ENCODE results near the gene DDR2. TPM values are rescaled to one million over a fixed set of nuclear protein-coding genes. Genes with fewer than 3 reads are reported as not detected.

Gene DDR2
- total RNA-seq, 1 experiment from 2014 or later = 0.77 TPM

DNA sequence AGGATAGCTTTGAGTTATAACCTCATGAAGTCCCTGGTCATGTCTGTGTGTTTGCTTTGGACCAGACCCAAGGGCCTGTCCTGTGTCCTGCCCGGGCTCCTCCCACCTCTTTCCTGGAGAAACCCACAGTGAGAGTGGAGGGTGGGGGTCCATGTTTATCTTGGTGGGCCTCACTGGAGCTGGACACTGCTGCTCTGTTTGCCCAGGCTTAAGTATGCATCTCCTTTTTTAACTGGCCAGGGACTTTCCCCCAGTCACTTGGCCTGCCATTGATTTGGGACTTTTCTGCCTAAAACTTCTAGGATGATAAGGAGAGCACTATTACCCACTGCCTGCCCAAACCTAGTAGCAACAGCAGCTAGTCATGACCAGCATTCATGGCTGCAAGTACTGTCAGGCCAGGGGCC, 49.8 kb downstream of the DDR2 start:
- Histone ChIP-seq H3K9ac (ENCODE audit: low read length) (no peak overlapping the region), H3K4me2 (ENCODE audit: low read length) (no peak overlapping the region), H3K9me2 (replicated peaks; ENCODE audit: low read length) (no peaks in the 10 kb centered on the region), H2AFZ (ENCODE audit: low read length) (no peak overlapping the region), H3F3A (ENCODE audit: low read length, unreplicated experiment) (no peaks in the 10 kb centered on the region), H4K20me1 (ENCODE audit: low read length) (no peaks in the 10 kb centered on the region), H3K27ac (ENCODE audit: low read length) (no peak overlapping the region), H3K27me3 (ENCODE audit: low read length) (no peaks in the 10 kb centered on the region), H3K36me3 (ENCODE audit: low read depth, low read length) (peaks cover 4% of the 10 kb centered on the region; the same call in 1 of the 2 replicates), H3K4me3 (ENCODE audit: low read length) (no peak overlapping the region), H3K4me1 (ENCODE audit: insufficient read depth, low read length) (peaks cover 14% of the 10 kb centered on the region), H3K79me2 (ENCODE audit: low read length) (no peaks in the 10 kb centered on the region), H3K9me3 (ENCODE audit: low read length) (peaks cover 3% of the 10 kb centered on the region; the same call in 1 of the 2 replicates)
- ATAC-seq = no peak
- CTCF ChIA-PET = no interaction called here
- BruUV-seq (replicated peaks) = no TSS peak
- TF ChIP-seq EZH2phosphoT487 (IDR thresholded peaks at IDR 0.05; ENCODE audit: borderline replicate concordance, low read length) = no peak
- TF ChIP-seq, protein P1, sequence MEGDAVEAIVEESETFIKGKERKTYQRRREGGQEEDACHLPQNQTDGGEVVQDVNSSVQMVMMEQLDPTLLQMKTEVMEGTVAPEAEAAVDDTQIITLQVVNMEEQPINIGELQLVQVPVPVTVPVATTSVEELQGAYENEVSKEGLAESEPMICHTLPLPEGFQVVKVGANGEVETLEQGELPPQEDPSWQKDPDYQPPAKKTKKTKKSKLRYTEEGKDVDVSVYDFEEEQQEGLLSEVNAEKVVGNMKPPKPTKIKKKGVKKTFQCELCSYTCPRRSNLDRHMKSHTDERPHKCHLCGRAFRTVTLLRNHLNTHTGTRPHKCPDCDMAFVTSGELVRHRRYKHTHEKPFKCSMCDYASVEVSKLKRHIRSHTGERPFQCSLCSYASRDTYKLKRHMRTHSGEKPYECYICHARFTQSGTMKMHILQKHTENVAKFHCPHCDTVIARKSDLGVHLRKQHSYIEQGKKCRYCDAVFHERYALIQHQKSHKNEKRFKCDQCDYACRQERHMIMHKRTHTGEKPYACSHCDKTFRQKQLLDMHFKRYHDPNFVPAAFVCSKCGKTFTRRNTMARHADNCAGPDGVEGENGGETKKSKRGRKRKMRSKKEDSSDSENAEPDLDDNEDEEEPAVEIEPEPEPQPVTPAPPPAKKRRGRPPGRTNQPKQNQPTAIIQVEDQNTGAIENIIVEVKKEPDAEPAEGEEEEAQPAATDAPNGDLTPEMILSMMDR (conservative IDR thresholded peaks at IDR 0.05; ENCODE audit: low read depth, low read length) = no peak
- TF ChIP-seq EZH2 (IDR thresholded peaks at IDR 0.05; ENCODE audit: low read length, unreplicated experiment) = no peak
- POLR2A ChIA-PET (ENCODE audit: unreplicated experiment) = no interaction called here
- DNase-seq = no peak
- intact Hi-C loops (cut with micrococcal nuclease) = no loop called here

DNA sequence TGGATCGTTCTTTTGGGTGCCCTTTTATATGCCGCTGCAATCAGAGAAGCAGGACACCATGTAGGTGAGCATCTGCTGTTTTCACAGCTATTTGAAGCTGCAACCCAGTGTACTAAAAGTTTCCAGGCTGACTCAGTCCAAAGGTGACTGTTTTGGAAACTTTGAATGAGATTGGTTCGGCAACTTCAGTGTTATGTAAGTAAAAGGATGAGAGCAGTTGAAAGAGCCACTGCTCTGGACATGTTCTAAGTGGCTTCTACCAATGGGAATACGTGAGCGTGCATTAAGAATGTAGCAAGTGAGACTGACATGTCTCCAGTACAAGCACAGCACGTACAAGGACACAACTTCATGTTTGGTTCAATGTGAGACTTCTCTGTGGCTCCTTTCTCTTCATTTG, 55.6 kb downstream of the DDR2 start:
- H3K9ac ChIP-seq (ENCODE audit: low read length) = no peak overlapping the region
- H3K9me3 ChIP-seq (ENCODE audit: low read length) = peaks cover 3% of the 10 kb centered on the region; the same call in 1 of the 2 replicates
- H3K9me2 ChIP-seq (replicated peaks; ENCODE audit: low read length) = no peaks in the 10 kb centered on the region
- H3K4me2 ChIP-seq (ENCODE audit: low read length) = no peak overlapping the region
- H2AFZ ChIP-seq (ENCODE audit: low read length) = no peak overlapping the region
- H4K20me1 ChIP-seq (ENCODE audit: low read length) = no peaks in the 10 kb centered on the region
- no TSS peak for BruUV-seq (replicated peaks)
- ChIA-PET CTCF (no interaction called here), POLR2A (ENCODE audit: unreplicated experiment) (no interaction called here)
- no peak overlapping the region for H3K4me3 ChIP-seq (ENCODE audit: low read length)
- DNase-seq (no peak), ATAC-seq (no peak)
- peaks cover 4% of the 10 kb centered on the region; the same call in 1 of the 2 replicates for H3K36me3 ChIP-seq (ENCODE audit: low read depth, low read length)
- H3K4me1 ChIP-seq (ENCODE audit: insufficient read depth, low read length) = peaks cover 24% of the 10 kb centered on the region
- H3F3A ChIP-seq (ENCODE audit: low read length, unreplicated experiment) = peaks cover 14% of the 10 kb centered on the region
- no peaks in the 10 kb centered on the region for H3K79me2 ChIP-seq (ENCODE audit: low read length)
- TF ChIP-seq, protein P1 (conservative IDR thresholded peaks at IDR 0.05; ENCODE audit: low read depth, low read length) = no peak
- no peak for TF ChIP-seq EZH2phosphoT487 (IDR thresholded peaks at IDR 0.05; ENCODE audit: borderline replicate concordance, low read length)
- no peak for TF ChIP-seq EZH2 (IDR thresholded peaks at IDR 0.05; ENCODE audit: low read length, unreplicated experiment)
- no peak overlapping the region for H3K27ac ChIP-seq (ENCODE audit: low read length)
- no peaks in the 10 kb centered on the region for H3K27me3 ChIP-seq (ENCODE audit: low read length)
- intact Hi-C loops (cut with micrococcal nuclease) = no loop called here

DNA sequence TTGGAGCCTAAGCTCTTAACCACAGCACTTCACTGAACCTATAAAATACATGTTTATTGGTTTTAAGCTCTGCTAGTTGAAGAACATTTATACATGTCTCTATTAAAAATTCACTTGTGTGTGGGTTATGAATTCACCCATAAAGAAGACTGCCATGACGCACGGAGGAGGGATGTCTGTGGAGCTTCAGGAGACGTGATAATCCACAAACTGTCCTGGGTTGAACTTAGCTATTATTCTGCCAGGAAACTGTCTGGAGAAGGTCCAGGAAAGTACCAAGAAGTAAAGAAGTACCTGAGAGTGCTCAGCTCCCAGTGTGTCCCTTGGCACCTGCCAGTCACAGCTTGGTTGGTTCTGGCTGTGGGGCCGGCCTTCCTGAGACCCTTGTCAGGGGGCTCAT, 56.3 kb downstream of the DDR2 start:
- H3K9me2 ChIP-seq (replicated peaks; ENCODE audit: low read length) = no peaks in the 10 kb centered on the region
- no peaks in the 10 kb centered on the region for H3K79me2 ChIP-seq (ENCODE audit: low read length)
- ChIA-PET CTCF (no interaction called here), POLR2A (ENCODE audit: unreplicated experiment) (no interaction called here)
- DNase-seq (no peak), ATAC-seq (no peak)
- H3F3A ChIP-seq (ENCODE audit: low read length, unreplicated experiment) = peaks cover 14% of the 10 kb centered on the region
- TF ChIP-seq EZH2 (IDR thresholded peaks at IDR 0.05; ENCODE audit: low read length, unreplicated experiment) (no peak), EZH2phosphoT487 (IDR thresholded peaks at IDR 0.05; ENCODE audit: borderline replicate concordance, low read length) (no peak)
- TF ChIP-seq, protein P1 (conservative IDR thresholded peaks at IDR 0.05; ENCODE audit: low read depth, low read length) = no peak
- no peak overlapping the region for H3K4me2 ChIP-seq (ENCODE audit: low read length)
- H3K4me1 ChIP-seq (ENCODE audit: insufficient read depth, low read length) = peaks cover 24% of the 10 kb centered on the region
- H3K9ac ChIP-seq (ENCODE audit: low read length) = no peak overlapping the region
- no peak overlapping the region for H3K27ac ChIP-seq (ENCODE audit: low read length)
- no peak overlapping the region for H3K4me3 ChIP-seq (ENCODE audit: low read length)
- no peaks in the 10 kb centered on the region for H3K36me3 ChIP-seq (ENCODE audit: low read depth, low read length)
- H2AFZ ChIP-seq (ENCODE audit: low read length) = no peak overlapping the region
- no peaks in the 10 kb centered on the region for H4K20me1 ChIP-seq (ENCODE audit: low read length)
- no peaks in the 10 kb centered on the region for H3K27me3 ChIP-seq (ENCODE audit: low read length)
- BruUV-seq (replicated peaks) = no TSS peak
- intact Hi-C loops (cut with micrococcal nuclease) = no loop called here
- H3K9me3 ChIP-seq (ENCODE audit: low read length) = no peaks in the 10 kb centered on the region

Data from PC-3 (cell line).